ENCODE data around the gene GMDS.

DNA sequence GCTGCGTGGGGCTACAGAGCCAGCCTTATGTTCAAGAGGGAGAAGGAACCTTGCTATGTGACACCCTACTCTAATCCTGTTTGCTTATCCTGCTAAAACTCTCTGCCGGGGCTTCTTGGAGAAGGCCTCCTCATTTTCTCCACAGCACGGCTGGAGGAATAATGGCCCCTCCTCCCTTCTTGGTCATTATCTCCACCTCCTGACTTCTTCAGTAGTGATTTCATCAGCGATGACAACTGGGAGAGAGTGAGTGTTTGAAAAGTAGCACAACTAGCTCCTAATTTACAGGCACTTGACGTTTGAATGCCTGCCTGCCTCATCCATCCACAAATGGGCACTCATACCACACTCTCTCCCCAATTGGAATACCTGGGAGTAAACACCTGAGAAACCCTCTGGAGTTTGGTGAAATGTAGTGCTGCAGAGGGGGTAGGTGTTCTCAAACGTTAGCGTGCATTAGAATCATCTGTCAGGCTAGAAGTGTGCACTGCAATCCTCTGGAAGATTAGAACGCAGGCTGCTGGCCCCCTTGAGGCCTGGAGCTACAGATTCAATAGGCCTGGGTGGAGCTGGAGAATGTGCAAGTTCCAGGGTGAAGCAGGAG lies 487.2 kb downstream of the GMDS start:
- TF ChIP-seq, protein P1, sequence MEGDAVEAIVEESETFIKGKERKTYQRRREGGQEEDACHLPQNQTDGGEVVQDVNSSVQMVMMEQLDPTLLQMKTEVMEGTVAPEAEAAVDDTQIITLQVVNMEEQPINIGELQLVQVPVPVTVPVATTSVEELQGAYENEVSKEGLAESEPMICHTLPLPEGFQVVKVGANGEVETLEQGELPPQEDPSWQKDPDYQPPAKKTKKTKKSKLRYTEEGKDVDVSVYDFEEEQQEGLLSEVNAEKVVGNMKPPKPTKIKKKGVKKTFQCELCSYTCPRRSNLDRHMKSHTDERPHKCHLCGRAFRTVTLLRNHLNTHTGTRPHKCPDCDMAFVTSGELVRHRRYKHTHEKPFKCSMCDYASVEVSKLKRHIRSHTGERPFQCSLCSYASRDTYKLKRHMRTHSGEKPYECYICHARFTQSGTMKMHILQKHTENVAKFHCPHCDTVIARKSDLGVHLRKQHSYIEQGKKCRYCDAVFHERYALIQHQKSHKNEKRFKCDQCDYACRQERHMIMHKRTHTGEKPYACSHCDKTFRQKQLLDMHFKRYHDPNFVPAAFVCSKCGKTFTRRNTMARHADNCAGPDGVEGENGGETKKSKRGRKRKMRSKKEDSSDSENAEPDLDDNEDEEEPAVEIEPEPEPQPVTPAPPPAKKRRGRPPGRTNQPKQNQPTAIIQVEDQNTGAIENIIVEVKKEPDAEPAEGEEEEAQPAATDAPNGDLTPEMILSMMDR (IDR thresholded peaks at IDR 0.05; ENCODE audit: low read length): no peak
- no peak for TF ChIP-seq EZH2phosphoT487 (IDR thresholded peaks at IDR 0.05; ENCODE audit: low read length)
